Islet precursor cell (in vitro differentiated cells): ENCODE measurements around the gene PTPRN2.
A peak's percentile ranks its signal among the peaks of the same experiment; 100 is the strongest.

Experiments used
- DNase-seq: peaks from one replicate; pipeline ENCODE4 v3.0.0-alpha.2; 2018

The PTPRN2 gene

DNA sequence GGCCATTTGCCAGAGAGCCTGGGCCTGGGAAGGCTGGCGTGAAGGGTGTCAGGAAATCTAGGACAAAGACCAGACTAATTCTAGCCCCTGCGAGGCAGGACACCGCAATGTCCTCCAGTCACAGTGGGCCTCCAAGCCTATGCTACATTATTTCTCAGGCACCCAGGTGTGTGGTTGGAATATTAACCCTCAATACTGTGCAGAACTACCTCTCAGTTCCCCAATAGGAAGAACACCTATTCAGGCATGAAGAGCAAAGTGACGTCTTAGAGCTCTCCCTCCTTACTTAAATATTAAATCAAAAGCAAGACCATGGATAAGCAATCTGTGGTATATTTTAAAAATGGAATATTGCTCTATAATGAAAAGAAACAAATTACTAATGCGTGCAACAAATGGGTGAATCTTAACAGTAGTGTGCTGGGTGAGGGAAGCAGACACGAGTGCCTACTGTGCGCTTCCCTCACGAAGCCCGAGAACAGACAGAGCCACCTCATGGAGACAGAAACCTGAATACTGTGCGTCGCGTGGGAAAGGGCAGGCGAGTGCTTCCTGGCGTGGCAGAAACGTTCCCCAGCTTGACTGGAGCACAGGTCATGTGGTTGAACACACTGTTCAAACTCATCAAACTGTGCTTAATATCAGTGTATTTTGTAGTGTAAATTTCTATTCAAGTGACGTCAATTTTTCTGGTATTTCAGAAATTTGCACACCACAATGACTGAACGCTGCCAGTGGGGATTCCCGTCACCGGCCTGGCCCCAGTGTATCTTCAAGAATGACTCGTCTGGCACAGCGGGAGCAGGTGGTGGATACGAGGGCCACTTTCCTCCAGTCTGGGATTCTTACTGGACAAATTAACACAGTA is 15.5 kb upstream of the PTPRN2 start:
- DNase-seq = peak; percentile 35

DNA sequence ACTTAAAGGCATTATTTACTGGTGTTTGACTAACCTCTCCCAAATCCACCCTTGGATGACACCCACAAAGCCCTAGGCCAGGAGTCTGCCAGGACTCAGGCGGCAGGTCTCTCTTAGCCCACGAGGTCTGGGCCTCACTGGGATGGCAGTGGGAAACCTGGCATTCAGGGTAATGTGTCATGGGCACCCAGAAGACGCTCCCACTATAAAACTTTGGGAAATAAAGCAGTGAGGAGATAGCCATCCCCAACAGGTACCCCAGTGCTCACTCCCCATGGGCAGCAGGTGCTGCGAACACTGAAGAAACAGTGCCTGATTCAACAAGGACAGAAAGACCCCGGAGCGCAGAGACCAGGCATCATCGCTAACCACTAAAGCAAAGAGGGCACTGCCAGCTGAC is 14.4 kb upstream of the PTPRN2 start:
- DNase-seq = peak; percentile 38

GRCh38 chr7:158601090-158601489 is 13.5 kb upstream of the PTPRN2 start:
- no peak for DNase-seq

- no peak for DNase-seq
Observed at GRCh38 chr7:158596745-158597144, 9.1 kb upstream of the PTPRN2 start.

- DNase-seq = no peak
Observed at GRCh38 chr7:158596309-158596708, 8.7 kb upstream of the PTPRN2 start.

GRCh38 chr7:158595068-158595467 is 7.4 kb upstream of the PTPRN2 start:
- DNase-seq = peak; percentile 74

DNA sequence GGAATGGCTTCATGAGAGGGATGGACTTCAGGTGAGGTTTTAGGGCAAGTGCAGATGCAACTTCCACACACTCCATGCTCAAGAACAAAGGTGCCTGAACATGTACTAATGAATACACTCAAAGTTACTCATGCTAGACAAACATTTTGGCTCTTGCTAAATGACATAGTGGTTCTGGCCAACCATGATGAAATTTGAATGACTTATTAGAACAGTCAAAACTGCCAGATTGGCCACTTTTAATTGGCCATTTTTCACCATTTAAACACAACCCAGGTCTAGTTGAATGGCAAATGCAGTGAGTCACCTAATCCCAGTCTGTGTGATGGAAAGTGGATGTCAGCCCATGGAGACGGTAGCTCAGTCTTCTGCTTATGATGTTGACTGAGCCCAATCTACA is 4.9 kb upstream of the PTPRN2 start:
- no peak for DNase-seq

GRCh38 chr7:158591944-158592343 is 4.3 kb upstream of the PTPRN2 start:
- no peak for DNase-seq

DNA sequence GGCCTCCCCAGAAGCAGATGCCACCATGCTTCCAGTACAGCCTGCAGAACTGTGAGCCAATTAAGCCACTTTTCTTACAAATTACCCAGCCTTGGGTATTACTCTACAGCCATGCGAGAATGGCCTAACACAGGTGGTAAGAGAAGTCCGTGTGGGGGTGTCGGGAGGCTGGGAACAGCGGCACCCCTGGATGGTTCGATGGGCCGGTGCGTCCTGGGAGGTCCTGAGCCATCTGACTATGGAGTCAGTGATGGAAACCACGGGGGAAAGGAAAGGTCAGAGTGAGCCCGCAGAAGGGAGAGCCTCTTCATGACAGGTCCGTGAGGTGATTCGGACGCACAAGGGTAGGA is 2.5 kb upstream of the PTPRN2 start:
- no peak for DNase-seq

- DNase-seq = no peak
Observed at GRCh38 chr7:158589653-158590052, 2.0 kb upstream of the PTPRN2 start.

- no peak for DNase-seq
Observed at GRCh38 chr7:158588878-158589442, 1.3 kb upstream of the PTPRN2 start.

DNA sequence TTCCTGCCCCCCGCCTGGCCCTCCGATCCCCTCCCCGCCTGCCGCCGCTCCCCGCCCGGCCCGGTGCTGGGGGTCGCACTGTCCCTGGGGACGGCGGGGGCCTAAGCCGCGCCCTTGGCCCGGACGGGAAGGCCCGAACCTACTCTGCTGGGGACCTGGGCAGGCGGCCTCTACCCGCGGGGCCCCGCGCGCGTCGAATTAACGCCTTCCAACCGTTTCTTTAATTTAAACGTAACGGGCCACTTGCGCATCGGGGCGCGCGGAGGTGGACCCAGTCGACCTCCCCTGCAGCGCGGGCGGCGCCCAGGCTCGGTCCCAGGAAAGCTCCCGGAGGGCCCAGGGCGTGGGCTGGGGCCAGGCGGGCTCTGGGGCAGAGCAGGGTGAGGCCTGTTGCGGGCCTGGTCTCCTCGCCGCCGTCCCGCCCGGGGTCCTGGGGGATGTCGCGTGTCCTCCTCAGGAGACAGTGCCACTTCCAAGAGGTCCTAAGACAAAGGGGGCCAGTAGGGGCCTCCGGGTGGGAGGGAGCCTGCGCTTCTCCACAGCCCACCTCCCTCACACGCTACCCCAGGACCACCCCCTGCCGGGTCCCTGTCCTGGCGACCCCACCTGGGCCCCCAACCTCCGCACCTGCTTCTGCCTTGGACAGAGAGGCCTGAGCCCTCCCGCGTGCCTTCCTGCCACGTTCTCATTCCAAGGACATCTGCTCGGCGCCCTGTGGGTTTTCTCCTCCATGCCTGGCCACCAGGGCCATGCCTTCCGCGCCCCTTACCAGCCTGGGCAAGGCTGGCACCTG is 658 bp upstream of the PTPRN2 start:
- DNase-seq = no peak

GRCh38 chr7:158586499-158587161 is 993 bp downstream of the PTPRN2 start:
- DNase-seq = no peak

- no peak for DNase-seq
Observed at GRCh38 chr7:158585721-158586498, 1.7 kb downstream of the PTPRN2 start.

DNA sequence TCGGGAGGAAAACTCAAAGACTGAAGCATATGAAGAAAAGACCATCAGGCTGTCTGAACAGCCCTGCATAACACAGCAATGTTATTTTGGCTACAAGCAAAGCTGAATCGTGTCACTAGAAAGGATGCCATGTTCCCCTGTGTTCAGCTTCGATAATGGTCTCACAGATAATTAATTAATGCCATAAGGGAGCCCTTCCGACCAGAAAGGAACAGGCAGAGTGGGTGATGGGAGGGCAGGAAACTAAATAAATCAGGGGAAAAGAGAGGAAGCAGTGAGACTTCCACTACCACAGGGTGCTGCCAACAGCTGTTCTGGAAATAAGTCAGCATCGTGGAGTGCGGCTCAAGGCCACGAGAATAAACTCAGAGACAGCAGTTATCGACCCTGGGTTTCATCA is 3.2 kb downstream of the PTPRN2 start:
- no peak for DNase-seq

DNA sequence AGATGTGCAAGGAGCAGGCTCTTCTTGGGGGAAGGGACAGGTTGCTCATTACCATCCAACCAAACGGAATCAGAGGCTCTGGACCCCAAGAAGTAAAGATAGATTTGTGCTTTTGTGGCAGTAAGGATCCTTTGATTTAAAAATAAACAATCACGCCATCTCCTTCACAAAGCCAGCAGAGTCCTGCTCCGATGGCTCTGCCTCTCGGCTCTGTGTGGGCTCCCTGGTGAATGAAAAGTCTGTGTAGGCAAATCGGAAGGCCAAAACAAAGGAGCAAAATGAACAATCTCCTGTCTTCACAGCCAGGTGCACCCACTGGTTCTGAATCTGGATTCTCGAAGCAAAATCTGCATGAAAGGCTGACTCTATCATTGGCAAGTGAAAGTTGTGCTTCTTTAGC is 3.8 kb downstream of the PTPRN2 start:
- DNase-seq = no peak

DNA sequence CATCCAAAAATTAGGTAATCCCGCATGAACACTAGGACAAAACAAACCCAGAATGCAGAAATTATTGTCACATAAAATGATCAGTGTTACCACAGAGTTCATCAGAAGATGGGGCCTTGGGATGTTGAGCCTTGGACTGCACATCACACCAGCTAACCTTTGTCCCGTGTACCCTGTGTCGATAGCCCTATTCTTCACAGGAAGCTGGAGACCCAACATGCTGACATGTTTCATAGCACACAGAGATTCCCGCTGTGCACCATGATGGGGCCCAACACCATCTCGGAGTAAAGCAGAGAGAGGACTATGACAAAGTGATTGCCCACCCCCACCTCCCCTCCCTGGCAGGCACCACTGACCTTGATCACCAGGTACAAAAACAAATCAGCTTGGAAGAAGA is 4.5 kb downstream of the PTPRN2 start:
- no peak for DNase-seq

DNA sequence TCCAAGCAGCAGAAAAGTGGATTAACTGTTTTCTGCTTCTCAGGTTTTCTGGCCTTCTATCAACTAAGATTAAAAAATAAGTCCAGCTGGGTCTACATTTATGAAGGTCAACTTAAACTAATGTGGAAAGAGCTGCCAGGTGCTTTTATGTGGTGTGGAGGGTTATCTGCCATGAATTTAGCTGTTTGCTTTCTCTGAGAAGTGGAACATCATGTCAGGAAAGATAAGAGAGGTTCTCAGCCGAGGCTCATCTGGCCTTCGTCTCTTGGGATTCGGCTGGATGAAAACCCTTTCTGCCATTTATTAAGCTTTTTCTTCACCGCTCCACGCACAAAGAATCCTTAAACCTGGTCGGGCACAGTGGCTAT is 5.5 kb downstream of the PTPRN2 start:
- DNase-seq = no peak

- DNase-seq = no peak
Observed at GRCh38 chr7:158581440-158582088, 6.1 kb downstream of the PTPRN2 start.

- DNase-seq = no peak
Observed at GRCh38 chr7:158579662-158580646, 7.7 kb downstream of the PTPRN2 start.
